OCI-LY3 (cell line): ENCODE measurements around the gene NEU4.

Source experiments
- H2AFZ ChIP-seq: fragments of 200-600, 300-600 bp; shearing (Covaris generic); 2 replicates; pipeline ENCODE4 v1.6.0; 2014; ENCODE audit warnings: antibody characterized with exemption, low read depth, low read length
- H3K27ac ChIP-seq: fragments of 200-600, 300-600 bp; sonication (generic); 2 replicates; pipeline ENCODE4 v1.5.1; 2014; ENCODE audit warnings: mild to moderate bottlenecking, low read length, moderate library complexity, mixed read lengths
- H3K27me3 ChIP-seq: fragments of 200-600, 300-600 bp; sonication (generic); 2 replicates; pipeline ENCODE4 v1.6.1; 2014; ENCODE audit warnings: low read depth, low read length, mixed read lengths
- H3K36me3 ChIP-seq: fragments of 200-600, 300-600 bp; sonication (generic); replicated peaks from 2 replicates; pipeline ENCODE3; 2014; ENCODE audit warnings: low read depth, low read length, mixed read lengths
- H3K4me1 ChIP-seq: fragments of 300-600, 200-600 bp; sonication (generic); 2 replicates; pipeline ENCODE4 v1.6.1; 2014; ENCODE audit warnings: low read length, mixed read lengths
- H3K4me2 ChIP-seq: fragments of 200-600, 300-600 bp; sonication (generic); 2 replicates; pipeline ENCODE4 v1.6.1; 2014; ENCODE audit warnings: low read length, mixed read lengths
- H3K4me3 ChIP-seq: fragments of 300-600, 200-600 bp; sonication (generic); 2 replicates; pipeline ENCODE4 v1.5.1; 2014; ENCODE audit warnings: antibody characterized with exemption, mild to moderate bottlenecking, low read length, moderate library complexity
- H3K79me2 ChIP-seq: fragments of 300-600, 200-600 bp; shearing (Covaris generic); 2 replicates; pipeline ENCODE4 v1.6.1; 2014; ENCODE audit warnings: mild to moderate bottlenecking, low read length, mixed read lengths
- H3K9ac ChIP-seq: fragments of 300-600, 200-600 bp; shearing (Covaris generic); 2 replicates; pipeline ENCODE4 v1.6.0; 2014; ENCODE audit warnings: mild to moderate bottlenecking, low read length, moderate library complexity
- H3K9me3 ChIP-seq: fragments of 200-600, 300-600 bp; shearing (Covaris generic); 2 replicates; pipeline ENCODE4 v1.6.1; 2014; ENCODE audit warnings: low read length, mixed read lengths; ENCODE audit not compliant: insufficient read depth
- H4K20me1 ChIP-seq: fragments of 200-600, 300-600 bp; sonication (generic); 2 replicates; pipeline ENCODE4 v1.6.1; 2016; ENCODE audit warnings: low read length, mixed read lengths; ENCODE audit not compliant: insufficient read depth
- CTCF ChIP-seq: fragments of 200-600, 300-600 bp; sonication (generic); IDR thresholded peaks from 2 replicates; pipeline ENCODE4 v1.5.1; 2014; ENCODE audit warnings: antibody characterized with exemption, low read length, low read depth
- EZH2phosphoT487 ChIP-seq: fragments of 200-600 bp; shearing (Covaris generic); IDR thresholded peaks from 2 replicates; pipeline ENCODE4 v1.6.1; 2018; ENCODE audit warnings: antibody characterized with exemption, mixed run types, low read depth

Gene NEU4

GRCh38 chr2:241841181-241842066, 32.4 kb downstream of the NEU4 start:
- no peaks in the 10 kb centered on the region for H3K9me3 ChIP-seq
- H3K27me3 ChIP-seq: peaks cover 17% of the 10 kb centered on the region
- H3K4me2 ChIP-seq: no peak overlapping the region
- H3K4me3 ChIP-seq: no peak overlapping the region
- no peaks in the 10 kb centered on the region for H4K20me1 ChIP-seq
- no peak overlapping the region for H3K27ac ChIP-seq
- no peak overlapping the region for H3K9ac ChIP-seq
- peaks cover 3% of the 10 kb centered on the region; the same call in 1 of the 2 replicates for H3K4me1 ChIP-seq
- no peak overlapping the region for H2AFZ ChIP-seq
- H3K79me2 ChIP-seq: no peaks in the 10 kb centered on the region
- no peaks in the 10 kb centered on the region for H3K36me3 ChIP-seq
- TF ChIP-seq CTCF (no peak), EZH2phosphoT487 (no peak)

- TF ChIP-seq EZH2phosphoT487: no peak
- TF ChIP-seq CTCF: no peak
- peaks cover 11% of the 10 kb centered on the region for H3K27me3 ChIP-seq
- H3K9ac ChIP-seq: no peak overlapping the region
- no peaks in the 10 kb centered on the region for H3K79me2 ChIP-seq
- no peaks in the 10 kb centered on the region for H4K20me1 ChIP-seq
- no peak overlapping the region for H3K4me3 ChIP-seq
- peaks cover 3% of the 10 kb centered on the region; the same call in 1 of the 2 replicates for H3K4me1 ChIP-seq
- H3K27ac ChIP-seq: no peak overlapping the region
- no peaks in the 10 kb centered on the region for H3K9me3 ChIP-seq
- H3K4me2 ChIP-seq: no peak overlapping the region
- H3K36me3 ChIP-seq: no peaks in the 10 kb centered on the region
- no peak overlapping the region for H2AFZ ChIP-seq
These were observed 33.0 kb downstream of the NEU4 start for GRCh38 chr2:241842067-241842415.

GRCh38 chr2:241842620-241843211, 33.7 kb downstream of the NEU4 start:
- no peak overlapping the region for H2AFZ ChIP-seq
- H3K4me3 ChIP-seq: no peak overlapping the region
- no peak overlapping the region for H3K4me2 ChIP-seq
- no peak for TF ChIP-seq CTCF
- no peak for TF ChIP-seq EZH2phosphoT487
- peaks cover 3% of the 10 kb centered on the region; the same call in 1 of the 2 replicates for H3K4me1 ChIP-seq
- no peaks in the 10 kb centered on the region for H3K79me2 ChIP-seq
- H3K27me3 ChIP-seq: peaks cover 6% of the 10 kb centered on the region
- H3K9ac ChIP-seq: no peak overlapping the region
- no peaks in the 10 kb centered on the region for H4K20me1 ChIP-seq
- no peaks in the 10 kb centered on the region for H3K36me3 ChIP-seq
- H3K27ac ChIP-seq: no peak overlapping the region
- H3K9me3 ChIP-seq: no peaks in the 10 kb centered on the region

- no peaks in the 10 kb centered on the region for H4K20me1 ChIP-seq
- no peaks in the 10 kb centered on the region for H3K9me3 ChIP-seq
- no peak overlapping the region for H3K9ac ChIP-seq
- peaks cover 3% of the 10 kb centered on the region; the same call in 1 of the 2 replicates for H3K4me1 ChIP-seq
- no peak overlapping the region for H3K27ac ChIP-seq
- H3K79me2 ChIP-seq: no peaks in the 10 kb centered on the region
- no peak for TF ChIP-seq CTCF
- TF ChIP-seq EZH2phosphoT487: no peak
- H2AFZ ChIP-seq: no peak overlapping the region
- H3K27me3 ChIP-seq: peaks cover 2% of the 10 kb centered on the region
- no peak overlapping the region for H3K4me3 ChIP-seq
- no peak overlapping the region for H3K4me2 ChIP-seq
- H3K36me3 ChIP-seq: no peaks in the 10 kb centered on the region
These were observed 34.5 kb downstream of the NEU4 start for GRCh38 chr2:241843321-241844065.
